ENCODE measurements around the gene SCAPER.
"Not testable (repeated sequence)": the region's sequence is repeated elsewhere in the genome, so short reads cannot be mapped to it uniquely, and the experiment has no call there.

The SCAPER gene

DNA sequence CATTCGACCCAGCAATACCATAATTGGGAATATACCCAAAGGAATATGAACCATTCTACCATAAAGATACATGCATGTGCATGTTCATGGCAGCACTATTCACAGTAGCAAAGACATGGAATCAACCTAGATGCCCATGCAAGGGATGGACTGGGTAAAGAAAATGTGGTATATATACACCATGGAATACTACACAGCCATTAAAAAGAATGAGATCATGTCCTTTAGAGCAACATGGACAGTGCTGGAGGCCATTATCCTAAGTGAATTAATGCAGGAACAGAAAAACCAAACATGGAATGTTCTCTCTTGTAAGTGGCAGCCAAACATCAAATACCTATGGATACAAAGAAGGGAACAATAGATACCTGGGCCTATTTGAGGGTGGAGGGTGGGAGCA is 601.2 kb downstream of the SCAPER start:
- DNase-seq, result no peak

DNA sequence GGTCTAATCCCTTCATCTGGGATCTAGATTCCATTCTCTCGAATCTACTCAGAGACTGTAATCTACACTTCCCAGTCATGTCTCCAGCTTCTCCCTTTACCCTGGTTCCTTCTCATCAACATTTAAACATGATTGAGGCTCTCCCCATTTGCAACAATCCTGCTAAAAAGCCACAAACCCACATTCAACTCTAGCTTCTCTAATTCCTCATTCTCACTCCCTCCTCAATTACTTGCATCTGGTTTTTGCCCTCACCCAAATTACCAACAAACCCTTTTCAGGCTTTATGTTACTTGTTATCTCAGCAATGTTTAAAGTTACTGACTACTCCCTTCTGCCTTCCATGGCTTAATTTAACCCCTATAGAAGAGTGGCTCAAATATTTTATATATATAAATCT is 605.4 kb downstream of the SCAPER start:
- DNase-seq, result no peak

DNA sequence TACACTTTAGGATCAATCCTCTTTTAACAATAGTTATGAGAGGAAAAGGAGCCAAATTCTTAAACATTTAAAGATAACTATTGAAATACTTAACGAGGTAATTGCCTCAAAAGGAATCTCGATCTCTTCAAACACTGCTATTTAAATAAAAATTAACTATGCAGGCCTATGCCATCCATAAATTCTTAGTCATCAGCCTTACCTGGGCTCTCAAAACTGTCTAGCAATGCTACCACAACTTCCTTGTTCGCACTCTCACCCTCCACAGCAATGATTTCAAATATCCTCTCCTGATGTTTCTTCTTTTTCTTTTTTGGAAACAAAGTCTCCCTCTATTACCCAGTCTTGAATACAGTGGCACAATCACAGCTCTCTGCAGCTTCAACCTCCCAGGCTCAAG is 606.2 kb downstream of the SCAPER start:
- no peak for DNase-seq

DNA sequence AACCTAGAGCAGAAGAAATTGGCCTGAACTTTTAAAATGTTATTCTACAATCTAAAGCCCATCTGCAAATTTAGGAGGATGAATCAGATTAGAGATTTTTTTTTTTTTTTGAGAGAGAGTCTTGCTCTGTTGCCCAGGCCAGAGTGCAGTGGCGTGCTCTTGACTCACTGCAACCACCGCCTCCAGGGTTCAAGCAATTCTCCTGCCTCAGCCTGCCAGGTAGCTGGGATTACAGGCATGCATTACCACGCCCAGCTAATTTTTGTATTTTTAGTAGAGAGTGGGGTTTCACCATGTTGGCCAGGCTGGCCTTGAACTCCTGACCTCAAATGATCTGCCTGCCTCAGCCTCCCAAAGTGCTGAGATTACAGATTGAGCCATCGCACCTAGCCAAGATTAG is 607.2 kb downstream of the SCAPER start:
- not testable (repeated sequence) for DNase-seq
